BJ (cell line): ENCODE measurements around the gene SFXN5. TPM values are rescaled to one million over a fixed set of nuclear protein-coding genes. Genes with fewer than 3 reads are reported as not detected.

Experiments used
- CTCF ChIA-PET: fragments of 350-600 bp; formaldehyde crosslinking; extraction: SDS; loops from one replicate; lab custom pipeline; 2021; ENCODE audit warnings: antibody characterized with exemption, inconsistent platforms; lab: Yijun Ruan, JAX
- POLR2A ChIA-PET: fragments of 300-600 bp; sonication (Branson Sonifier 250); formaldehyde crosslinking; extraction: SDS; loops from one replicate; lab custom pipeline; 2021; ENCODE audit warnings: antibody characterized with exemption; lab: Charles Lee
- DNase-seq: peaks from one replicate; pipeline ENCODE4 v3.0.0-alpha.2; 2011; ENCODE audit warnings: low read depth
- H3K27me3 ChIP-seq: 2 replicates; pipeline ENCODE4 v1.6.0; 2011; ENCODE audit warnings: low read length; ENCODE audit not compliant: control insufficient read depth, insufficient read depth
- H3K36me3 ChIP-seq: 2 replicates; pipeline ENCODE4 v1.5.1; 2011; ENCODE audit warnings: low read length; ENCODE audit not compliant: control insufficient read depth, insufficient read depth
- H3K4me3 ChIP-seq: 2 replicates; pipeline ENCODE4 v1.5.1; 2011; ENCODE audit warnings: low read depth, mild to moderate bottlenecking, control low read depth, low read length
- CTCF ChIP-seq: IDR thresholded peaks from 2 replicates; pipeline ENCODE4 v1.5.1; 2011; ENCODE audit warnings: low read depth, mild to moderate bottlenecking, control low read depth, inconsistent platforms, low read length, moderate library complexity; ENCODE audit not compliant: insufficient read depth
- polyA plus RNA-seq: library from polyadenylated mRNA; depleted of rRNA; stranded (reverse); fragments of >200 nt; gene quantifications from 2 replicates; pipeline ENCODE4 v1.2.3, GENCODE V29; 2011

Gene SFXN5
- polyA plus RNA-seq, 1 experiment = 11.5 TPM

DNA sequence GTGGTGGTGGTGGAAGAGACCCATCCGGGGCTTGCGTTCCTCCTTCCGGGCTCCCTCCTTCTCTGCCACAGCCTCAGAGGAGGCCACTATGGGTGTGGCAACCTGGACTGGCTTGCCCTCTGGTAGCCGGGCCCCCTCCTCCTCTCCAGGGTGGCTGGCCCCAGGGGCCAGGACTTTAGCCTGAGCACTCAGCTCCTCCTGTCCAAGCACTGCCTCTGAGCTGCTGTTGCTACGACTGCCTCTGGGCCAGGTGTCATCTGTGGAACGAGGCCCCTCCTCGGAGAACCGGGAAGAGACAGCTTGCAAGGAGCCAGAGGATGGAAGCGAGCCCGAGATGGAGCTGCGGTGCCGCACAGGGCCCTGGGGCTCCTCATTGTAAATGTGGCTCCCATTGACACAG lies 16.7 kb upstream of the SFXN5 start:
- Histone ChIP-seq H3K4me3 (no peak overlapping the region), H3K36me3 (peaks cover 29% of the 10 kb centered on the region), H3K27me3 (no peaks in the 10 kb centered on the region)
- no peak for DNase-seq
- ChIA-PET POLR2A (interaction anchor here (0.6 kb wide), 1 partner anchor 168 kb away, joined by 5 read pairs; no protein-coding TSS in a partner anchor), CTCF (interaction anchor here (0.6 to 17.5 kb wide), 10 partner anchors 9 to 194 kb away, joined by 3 to 326 read pairs (median 14); no protein-coding TSS in a partner anchor)
- no peak for TF ChIP-seq CTCF

GRCh38 chr2:73087311-73087710 lies 15.8 kb upstream of the SFXN5 start:
- ChIA-PET CTCF (interaction anchor here (0.8 to 17.5 kb wide), 8 partner anchors 9 to 193 kb away, joined by 3 to 326 read pairs (median 28); partner anchors contain the start of gene RAB11FIP5), POLR2A (no interaction called here)
- Histone ChIP-seq H3K36me3 (peaks cover 34% of the 10 kb centered on the region), H3K4me3 (no peak overlapping the region), H3K27me3 (no peaks in the 10 kb centered on the region)
- no peak for DNase-seq
- TF ChIP-seq CTCF = no peak

GRCh38 chr2:73085691-73086090 lies 14.2 kb upstream of the SFXN5 start:
- no peak overlapping the region for H3K4me3 ChIP-seq
- POLR2A ChIA-PET = no interaction called here
- peak; percentile 98 for TF ChIP-seq CTCF

DNA sequence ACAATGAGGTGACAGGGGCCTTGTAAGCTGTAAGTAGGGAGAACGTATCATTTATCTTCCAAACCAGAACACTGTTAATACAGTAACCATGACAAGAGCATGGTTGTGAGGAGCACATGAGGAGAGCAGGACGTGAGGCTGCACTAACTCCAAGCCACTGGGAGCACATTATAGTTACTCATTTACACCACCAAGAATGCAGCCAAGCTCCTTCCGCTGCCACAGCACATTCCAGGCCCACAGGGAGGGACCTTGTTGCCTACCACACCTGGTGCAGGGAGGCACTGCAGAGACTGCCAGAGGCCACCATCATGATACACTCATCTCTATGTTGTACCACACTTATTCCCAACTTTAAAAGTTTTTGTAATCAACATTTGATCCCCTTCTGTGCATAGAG lies 13.5 kb upstream of the SFXN5 start:
- DNase-seq = no peak
- no peak for TF ChIP-seq CTCF
- no peak overlapping the region for H3K4me3 ChIP-seq
- CTCF ChIA-PET = interaction anchor here (0.7 to 17.5 kb wide), 25 partner anchors 8 to 208 kb away, joined by 3 to 326 read pairs (median 5); partner anchors contain the start of genes PRADC1, RAB11FIP5 and SFXN5
- H3K36me3 ChIP-seq = peaks cover 46% of the 10 kb centered on the region
- POLR2A ChIA-PET = no interaction called here
- no peaks in the 10 kb centered on the region for H3K27me3 ChIP-seq

More at GRCh38 chr2:73085691-73086090, 14.2 kb upstream of the SFXN5 start:
- CTCF ChIA-PET = interaction anchor here (0.7 to 17.5 kb wide), 31 partner anchors 9 to 209 kb away, joined by 3 to 326 read pairs (median 5); partner anchors contain the start of genes PRADC1, RAB11FIP5 and SFXN5
- no peaks in the 10 kb centered on the region for H3K27me3 ChIP-seq
- no peak for DNase-seq
- H3K36me3 ChIP-seq = peaks cover 41% of the 10 kb centered on the region

DNA sequence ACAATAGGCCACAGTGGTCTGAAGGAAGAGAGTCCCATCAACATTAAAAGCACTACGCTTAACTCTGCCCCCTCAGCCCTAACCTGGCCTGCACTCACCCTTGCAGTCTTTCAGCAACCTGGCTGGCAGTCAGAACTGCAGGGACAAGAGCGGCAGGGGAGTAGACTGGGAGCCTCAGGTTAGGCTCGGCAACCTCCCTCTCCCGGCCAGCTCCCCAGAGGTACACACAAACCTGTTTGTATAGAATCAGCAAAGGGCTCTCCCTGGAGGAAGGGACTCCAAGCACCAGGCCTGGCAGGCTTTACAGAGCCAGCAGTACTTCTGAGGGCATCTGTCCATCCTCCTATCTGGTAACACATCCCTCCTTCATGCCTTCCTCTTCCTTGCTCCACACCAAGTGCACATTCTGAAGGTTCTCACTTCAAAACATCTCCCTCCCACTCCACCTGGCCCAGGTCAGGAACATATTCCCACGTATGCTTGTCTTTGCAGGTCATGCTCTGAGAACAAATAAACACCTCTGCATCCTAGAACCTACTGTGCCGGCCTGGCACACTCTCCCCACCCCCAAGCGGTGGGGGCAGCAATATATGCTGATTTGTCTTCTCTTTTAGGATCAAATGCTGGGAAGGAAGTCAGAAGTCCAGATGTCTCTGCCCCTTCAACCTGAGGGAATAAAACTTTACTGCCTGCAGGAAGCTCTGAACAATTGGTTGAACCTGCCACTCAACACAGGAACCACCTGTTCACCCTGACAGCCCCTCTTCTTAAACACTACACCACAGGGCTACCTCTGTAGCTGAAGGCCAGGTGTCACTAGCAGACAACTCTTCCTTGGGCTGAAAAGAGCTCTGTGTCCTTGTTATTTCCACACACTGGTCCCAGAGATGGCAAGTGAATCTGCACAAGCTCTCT lies 12.6 kb upstream of the SFXN5 start:
- Histone ChIP-seq H3K27me3 (no peaks in the 10 kb centered on the region), H3K36me3 (peaks cover 54% of the 10 kb centered on the region), H3K4me3 (no peak overlapping the region)
- TF ChIP-seq CTCF = no peak
- ChIA-PET CTCF (interaction anchor here (1.0 to 17.5 kb wide), 19 partner anchors 9 to 207 kb away, joined by 3 to 326 read pairs (median 5); partner anchors contain the start of genes PRADC1, RAB11FIP5 and SFXN5), POLR2A (no interaction called here)
- no peak for DNase-seq
